A673 (cell line): ENCODE data around the gene RNU1-1. TPM values are rescaled to one million over a fixed set of nuclear protein-coding genes. Genes with fewer than 3 reads are reported as not detected.
"Not testable (repeated sequence)": the region's sequence is repeated elsewhere in the genome, so short reads cannot be mapped to it uniquely, and the experiment has no call there.

Experiments
- BruUV-seq: library from RNA; stranded (reverse); fragments of 400-500 nt; replicated peaks from 2 replicates; lab custom pipeline; 2021; lab: Mats Ljungman, UMichigan
- CTCF ChIA-PET: fragments of 300-600 bp; sonication (Branson Sonifier 250); formaldehyde crosslinking; loops from one replicate; lab custom pipeline; 2022; ENCODE audit warnings: antibody characterized with exemption; lab: Charles Lee
- POLR2A ChIA-PET: fragments of 300-600 bp; sonication (Branson Sonifier 250); formaldehyde crosslinking; loops from one replicate; lab custom pipeline; 2022; ENCODE audit warnings: antibody characterized with exemption; ENCODE audit not compliant: low non-redundant PET; lab: Charles Lee
- DNase-seq: peaks from one replicate; pipeline ENCODE4 v3.0.0-alpha.2; 2015; ENCODE audit warnings: low spot score
- H3K27ac ChIP-seq: fragments of 200-600 bp; sonication (generic); 2 replicates; pipeline ENCODE4 v1.5.1; 2016; ENCODE audit warnings: mixed run types, low read depth, mild to moderate bottlenecking, mixed read lengths, antibody characterized with exemption, low read length; ENCODE audit not compliant: poor library complexity, severe bottlenecking
- H3K27me3 ChIP-seq: fragments of 200-600 bp; sonication (generic); replicated peaks from 2 replicates; pipeline ENCODE4 v1.6.1; 2017; ENCODE audit warnings: mixed run types, low read depth, mild to moderate bottlenecking, mixed read lengths, antibody characterized with exemption, low read length; ENCODE audit not compliant: insufficient read depth, poor library complexity
- H3K36me3 ChIP-seq: fragments of 200-600 bp; sonication (generic); 2 replicates; pipeline ENCODE4 v1.6.1; 2016; ENCODE audit warnings: mixed run types, mild to moderate bottlenecking, mixed read lengths, antibody characterized with exemption, low read length; ENCODE audit not compliant: insufficient read depth, poor library complexity, severe bottlenecking
- H3K4me1 ChIP-seq: fragments of 200-600 bp; sonication (generic); 2 replicates; pipeline ENCODE4 v1.6.1; 2017; ENCODE audit warnings: mixed run types, mild to moderate bottlenecking, mixed read lengths, antibody characterized with exemption, low read length; ENCODE audit not compliant: insufficient read depth, poor library complexity, severe bottlenecking
- H3K4me3 ChIP-seq: fragments of 200-600 bp; sonication (generic); 2 replicates; pipeline ENCODE4 v1.5.1; 2016; ENCODE audit warnings: low read depth, mixed run types, mild to moderate bottlenecking, mixed read lengths, low read length; ENCODE audit not compliant: poor library complexity, severe bottlenecking
- H3K9me3 ChIP-seq: fragments of 200-600 bp; sonication (generic); 2 replicates; pipeline ENCODE4 v1.6.1; 2016; ENCODE audit warnings: mixed run types, low read depth, mild to moderate bottlenecking, mixed read lengths, antibody characterized with exemption, low read length; ENCODE audit not compliant: poor library complexity, severe bottlenecking
- EZH2 ChIP-seq: fragments of 200-600 bp; sonication (generic); IDR thresholded peaks from 2 replicates; pipeline ENCODE4 v1.6.1; 2017; ENCODE audit warnings: borderline replicate concordance, low read depth, mild to moderate bottlenecking, mixed read lengths, antibody characterized with exemption, low read length; ENCODE audit not compliant: poor library complexity, severe bottlenecking
- intact Hi-C: fragments of 100-400 bp; cut with micrococcal nuclease; formaldehyde crosslinking; loops from one replicate; pipeline ENCODE4 v1.10.0; 2022; ENCODE audit not compliant: unreplicated experiment
- total RNA-seq: library from RNA; stranded (reverse); gene quantifications from 2 replicates; pipeline ENCODE4 v1.2.3, GENCODE V29; 2021
- TF ChIP-seq, protein P1 (sequence below): fragments of 300-800, 200-600 bp; sonication (generic); conservative IDR thresholded peaks from 2 replicates; pipeline ENCODE4 v1.5.1; 2017; ENCODE audit warnings: low read depth, mild to moderate bottlenecking, antibody characterized with exemption, low read length, moderate library complexity, mixed read lengths

Gene RNU1-1
- total RNA-seq, 1 experiment from 2014 or later, result 1,866 TPM

DNA sequence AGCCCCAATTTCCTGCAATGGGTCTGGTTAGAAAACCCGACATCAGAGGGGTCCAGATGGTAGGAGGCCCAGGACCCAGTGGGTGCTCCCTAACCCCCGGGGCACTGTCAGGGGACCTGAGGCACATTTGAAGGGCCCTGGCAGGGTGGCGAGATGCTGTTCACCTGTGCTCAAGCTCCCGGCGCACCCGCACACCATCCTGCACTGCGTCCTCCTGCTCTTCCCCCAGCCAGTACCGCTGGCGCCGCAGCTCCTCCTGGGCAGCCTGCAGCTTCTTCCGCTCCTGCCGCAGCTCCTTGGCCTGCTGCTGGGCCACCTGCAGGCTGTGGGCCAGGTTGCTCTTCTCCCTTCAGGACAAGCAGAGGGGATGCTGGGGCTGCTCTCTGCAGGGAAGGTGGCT lies 36.0 kb downstream of the RNU1-1 start:
- CTCF ChIA-PET, result no interaction called here

DNA sequence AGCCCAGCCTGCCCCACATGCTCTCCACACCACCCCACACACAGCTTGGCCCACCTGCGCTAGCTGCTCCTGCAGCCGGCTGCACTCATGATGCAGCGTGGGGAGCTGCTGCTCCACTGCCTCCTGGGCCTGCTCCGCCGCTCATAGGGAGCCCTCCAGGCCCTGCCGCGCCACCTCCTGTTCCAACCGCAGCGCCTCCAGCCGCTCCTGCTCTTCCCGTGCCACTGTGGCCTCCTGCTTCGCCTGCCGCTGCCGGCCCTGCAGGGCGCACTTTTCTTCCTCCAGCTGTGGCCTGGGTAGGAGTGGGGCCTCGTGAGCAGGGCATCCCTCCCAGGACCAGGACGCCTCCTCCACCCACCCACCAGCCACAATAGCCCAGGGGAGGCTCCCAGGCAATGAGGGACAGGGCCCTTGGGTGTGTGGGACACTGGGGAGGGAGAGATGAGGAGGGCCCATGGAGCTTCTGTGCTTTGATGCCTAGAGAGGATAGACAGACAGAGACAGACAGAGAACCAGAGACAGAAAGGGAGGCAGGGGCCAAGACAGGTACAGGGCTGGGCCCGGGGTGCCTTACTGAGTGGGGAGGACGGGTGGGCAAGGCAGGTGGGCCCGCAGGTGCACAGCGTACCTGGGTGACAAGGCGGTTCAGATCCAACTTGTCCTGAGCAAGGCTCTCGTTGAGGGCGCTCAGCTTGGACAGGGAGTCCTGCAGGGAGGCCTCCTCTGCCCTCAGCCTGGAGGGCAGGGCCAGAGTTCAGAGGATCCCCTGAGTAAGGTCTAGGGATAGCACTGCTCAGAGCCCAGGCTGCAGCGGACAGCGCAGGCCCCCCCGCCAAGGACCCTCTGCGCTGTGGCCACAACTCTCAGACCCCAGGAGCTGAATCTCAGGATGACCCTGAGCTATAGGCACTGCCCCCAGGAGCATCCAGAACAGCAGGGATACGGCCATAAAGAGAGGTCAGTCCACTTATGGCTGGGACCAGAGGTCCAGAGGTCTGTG lies 38.0 kb downstream of the RNU1-1 start:
- H3K4me3 ChIP-seq, H3K36me3 ChIP-seq, H3K4me1 ChIP-seq, DNase-seq, intact Hi-C loops, CTCF ChIA-PET, POLR2A ChIA-PET, H3K27ac ChIP-seq, H3K9me3 ChIP-seq, H3K27me3 ChIP-seq, BruUV-seq: not testable (repeated sequence)

More for the DNA sequence above, 36.0 kb downstream of the RNU1-1 start:
- DNase-seq, result no peak
- Histone ChIP-seq H3K4me3 (no peak overlapping the region), H3K36me3 (peaks cover 5% of the 10 kb centered on the region), H3K4me1 (no peaks in the 10 kb centered on the region), H3K27me3 (no peaks in the 10 kb centered on the region), H3K27ac (no peak overlapping the region), H3K9me3 (no peaks in the 10 kb centered on the region)
- POLR2A ChIA-PET, result no interaction called here
- no TSS peak for BruUV-seq
- intact Hi-C loops, result no loop called here
- TF ChIP-seq, protein P1, sequence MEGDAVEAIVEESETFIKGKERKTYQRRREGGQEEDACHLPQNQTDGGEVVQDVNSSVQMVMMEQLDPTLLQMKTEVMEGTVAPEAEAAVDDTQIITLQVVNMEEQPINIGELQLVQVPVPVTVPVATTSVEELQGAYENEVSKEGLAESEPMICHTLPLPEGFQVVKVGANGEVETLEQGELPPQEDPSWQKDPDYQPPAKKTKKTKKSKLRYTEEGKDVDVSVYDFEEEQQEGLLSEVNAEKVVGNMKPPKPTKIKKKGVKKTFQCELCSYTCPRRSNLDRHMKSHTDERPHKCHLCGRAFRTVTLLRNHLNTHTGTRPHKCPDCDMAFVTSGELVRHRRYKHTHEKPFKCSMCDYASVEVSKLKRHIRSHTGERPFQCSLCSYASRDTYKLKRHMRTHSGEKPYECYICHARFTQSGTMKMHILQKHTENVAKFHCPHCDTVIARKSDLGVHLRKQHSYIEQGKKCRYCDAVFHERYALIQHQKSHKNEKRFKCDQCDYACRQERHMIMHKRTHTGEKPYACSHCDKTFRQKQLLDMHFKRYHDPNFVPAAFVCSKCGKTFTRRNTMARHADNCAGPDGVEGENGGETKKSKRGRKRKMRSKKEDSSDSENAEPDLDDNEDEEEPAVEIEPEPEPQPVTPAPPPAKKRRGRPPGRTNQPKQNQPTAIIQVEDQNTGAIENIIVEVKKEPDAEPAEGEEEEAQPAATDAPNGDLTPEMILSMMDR, result no peak
- no peak for TF ChIP-seq EZH2

DNA sequence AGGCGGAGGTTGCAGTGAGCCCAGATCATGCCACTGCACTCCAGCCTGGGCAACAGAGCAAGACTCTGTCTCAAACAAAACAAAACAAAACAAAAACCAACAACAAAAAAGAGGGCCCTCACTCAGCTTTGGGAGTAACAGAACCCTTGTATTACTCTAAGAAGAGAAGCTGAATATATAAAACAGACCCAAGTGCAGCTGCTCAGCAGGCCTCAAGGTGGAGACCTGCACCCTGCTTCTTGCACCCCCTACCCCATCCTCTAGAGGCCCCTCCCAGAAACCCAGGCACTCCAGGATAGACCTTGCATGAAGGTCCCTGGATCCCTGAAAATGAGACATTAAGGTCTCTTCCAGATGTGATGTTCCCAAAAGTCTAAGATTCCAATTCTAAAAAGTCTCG lies 39.2 kb downstream of the RNU1-1 start:
- TF ChIP-seq, protein P1, result 0 out of 2 replicates have a peak, but pooled peaks have one; percentile 14
- H3K9me3 ChIP-seq, H3K36me3 ChIP-seq, H3K27ac ChIP-seq, BruUV-seq, POLR2A ChIA-PET, H3K4me3 ChIP-seq, H3K27me3 ChIP-seq, H3K4me1 ChIP-seq, intact Hi-C loops: not testable (repeated sequence)
- DNase-seq, result peak; percentile 18
- CTCF ChIA-PET, result interaction anchor here (0.6 kb wide), 1 partner anchor 659 kb away, joined by 5 read pairs; no protein-coding TSS in a partner anchor
